GM23248 (cell line): ENCODE data around the gene PITPNM3. TPM values are rescaled to one million over a fixed set of nuclear protein-coding genes. Genes with fewer than 3 reads are reported as not detected.

Source experiments
- DNase-seq: peaks from one replicate; pipeline ENCODE4 v3.0.0-alpha.2; 2015
- H2AFZ ChIP-seq: fragments of 200-600 bp; sonication (generic); 2 replicates; pipeline ENCODE4 v1.6.1; 2016; ENCODE audit warnings: antibody characterized with exemption
- H3F3A ChIP-seq: fragments of 200-600 bp; sonication (generic); 2 replicates; pipeline ENCODE4 v1.6.1; 2016; ENCODE audit warnings: mild to moderate bottlenecking, antibody characterized with exemption, mixed run types; ENCODE audit not compliant: insufficient read depth
- H3K27ac ChIP-seq: fragments of 200-600 bp; sonication (generic); 2 replicates; pipeline ENCODE4 v1.5.1; 2016; ENCODE audit warnings: mild to moderate bottlenecking
- H3K27me3 ChIP-seq: fragments of 200-600 bp; sonication (generic); replicated peaks from 2 replicates; pipeline ENCODE4 v1.6.1; 2016; ENCODE audit warnings: mild to moderate bottlenecking; ENCODE audit not compliant: insufficient read depth
- H3K36me3 ChIP-seq: fragments of 200-600 bp; sonication (generic); 2 replicates; pipeline ENCODE4 v1.6.1; 2016; ENCODE audit warnings: low read depth, mild to moderate bottlenecking
- H3K4me1 ChIP-seq: fragments of 200-600 bp; sonication (generic); 2 replicates; pipeline ENCODE4 v1.6.1; 2016; ENCODE audit warnings: mild to moderate bottlenecking; ENCODE audit not compliant: insufficient read depth
- H3K4me2 ChIP-seq: fragments of 200-600 bp; sonication (generic); one replicate; pipeline ENCODE4 v1.6.1; 2016; ENCODE audit warnings: mild to moderate bottlenecking; ENCODE audit not compliant: unreplicated experiment
- H3K4me3 ChIP-seq: fragments of 200-600 bp; sonication (generic); 2 replicates; pipeline ENCODE4 v1.5.1; 2016; ENCODE audit warnings: mild to moderate bottlenecking
- H3K79me2 ChIP-seq: fragments of 200-600 bp; sonication (generic); 2 replicates; pipeline ENCODE4 v1.6.1; 2016; ENCODE audit warnings: mild to moderate bottlenecking; ENCODE audit not compliant: insufficient read depth
- H3K9ac ChIP-seq: fragments of 200-600 bp; sonication (generic); 2 replicates; pipeline ENCODE4 v1.6.1; 2016; ENCODE audit warnings: mild to moderate bottlenecking
- H3K9me2 ChIP-seq: fragments of 200-600 bp; sonication (generic); 2 replicates; pipeline ENCODE4 v1.6.1; 2016; ENCODE audit warnings: mixed run types, mild to moderate bottlenecking, moderate library complexity; ENCODE audit not compliant: insufficient read depth
- H3K9me3 ChIP-seq: fragments of 200-600 bp; sonication (generic); one replicate; pipeline ENCODE4 v1.6.1; 2017; ENCODE audit warnings: low read depth
- H4K20me1 ChIP-seq: fragments of 200-600 bp; sonication (generic); 2 replicates; pipeline ENCODE4 v1.6.0; 2016; ENCODE audit not compliant: insufficient read depth
- EZH2 ChIP-seq: fragments of 200-600 bp; sonication (generic); IDR thresholded peaks from 2 replicates; pipeline ENCODE4 v1.6.1; 2018; ENCODE audit warnings: antibody characterized with exemption, mild to moderate bottlenecking; ENCODE audit not compliant: insufficient read depth, poor library complexity, severe bottlenecking
- EZH2phosphoT487 ChIP-seq: fragments of 200-600 bp; sonication (generic); IDR thresholded peaks from 2 replicates; pipeline ENCODE4 v1.6.1; 2018; ENCODE audit warnings: antibody characterized with exemption, moderate library complexity, mild to moderate bottlenecking, low read depth; ENCODE audit not compliant: insufficient read depth
- WGBS, 2 experiments: methylation state at CpG; one replicate each; pipeline ENCODE4 v1.1.6; 2015 to 2017; ENCODE audit warnings: low lambda C conversion rate in 2 of 2, low coverage in 1 of 2; ENCODE audit errors: missing lambda C conversion rate in 2 of 2; 5-methylcytosine and 5-hydroxymethylcytosine counted together
- in situ Hi-C: fragments of 300-500 bp; cut with MboI; formaldehyde crosslinking; loops from 2 replicates; pipeline ENCODE4 v1.15.0; 2020
- polyA plus RNA-seq: library from polyadenylated mRNA; unstranded; fragments of >200 nt; fragmentation: Nextera tagmentation; extraction: Ambion mirVana; gene quantifications from 2 replicates; pipeline ENCODE4 v1.2.1, GENCODE V29; 2016
- total RNA-seq: library from RNA; depleted of rRNA; stranded (reverse); fragments of >200 nt; shearing (Covaris generic); gene quantifications from 2 replicates; pipeline ENCODE4 v1.2.3, GENCODE V29; 2014

PITPNM3 gene
- total and polyA plus RNA-seq, 2 experiments from 2014 or later, result 6.5 to 12.8 TPM

GRCh38 chr17:6536566-6537065, 19.7 kb downstream of the PITPNM3 start:
- Histone ChIP-seq H3K27ac (no peak overlapping the region), H3K27me3 (no peaks in the 10 kb centered on the region), H3K9me2 (no peaks in the 10 kb centered on the region), H4K20me1 (no peaks in the 10 kb centered on the region), H3K9ac (no peak overlapping the region), H3F3A (no peaks in the 10 kb centered on the region), H3K79me2 (no peaks in the 10 kb centered on the region), H3K9me3 (no peaks in the 10 kb centered on the region), H3K4me3 (no peak overlapping the region), H3K4me1 (no peaks in the 10 kb centered on the region), H3K36me3 (peaks cover 4% of the 10 kb centered on the region; the same call in 1 of the 2 replicates), H2AFZ (no peak overlapping the region), H3K4me2 (no peak overlapping the region)
- in situ Hi-C loops, result no loop called here
- TF ChIP-seq EZH2 (no peak), EZH2phosphoT487 (no peak)
- DNase-seq, result no peak
- WGBS, 2 experiments, result 90% methylated on average over 10 of the region's 10 CpGs

- TF ChIP-seq EZH2 (no peak), EZH2phosphoT487 (no peak)
- H3K4me1 ChIP-seq, result no peaks in the 10 kb centered on the region
- no peaks in the 10 kb centered on the region for H3K27me3 ChIP-seq
- H3K27ac ChIP-seq, result no peak overlapping the region
- H4K20me1 ChIP-seq, result no peaks in the 10 kb centered on the region
- in situ Hi-C loops, result no loop called here
- no peak overlapping the region for H2AFZ ChIP-seq
- no peaks in the 10 kb centered on the region for H3K9me2 ChIP-seq
- no peaks in the 10 kb centered on the region for H3F3A ChIP-seq
- no peak for DNase-seq
- H3K9ac ChIP-seq, result no peak overlapping the region
- H3K4me2 ChIP-seq, result no peak overlapping the region
- no peak overlapping the region for H3K4me3 ChIP-seq
- WGBS, 2 experiments, result 80 to 88% methylated on average over 10 of the region's 10 CpGs
- no peaks in the 10 kb centered on the region for H3K79me2 ChIP-seq
- H3K9me3 ChIP-seq, result no peaks in the 10 kb centered on the region
- H3K36me3 ChIP-seq, result peaks cover 4% of the 10 kb centered on the region; the same call in 1 of the 2 replicates
Measured at GRCh38 chr17:6536053-6536452, 20.3 kb downstream of the PITPNM3 start.

- H3K27ac ChIP-seq, result no peak overlapping the region
- H3K9ac ChIP-seq, result no peak overlapping the region
- no peaks in the 10 kb centered on the region for H3K9me2 ChIP-seq
- no peaks in the 10 kb centered on the region for H3K79me2 ChIP-seq
- DNase-seq, result no peak
- peaks cover 4% of the 10 kb centered on the region; the same call in 1 of the 2 replicates for H3K36me3 ChIP-seq
- TF ChIP-seq EZH2phosphoT487 (no peak), EZH2 (no peak)
- no peaks in the 10 kb centered on the region for H4K20me1 ChIP-seq
- 87 to 89% methylated on average over 3 of the region's 3 CpGs for WGBS, 2 experiments
- no peaks in the 10 kb centered on the region for H3K9me3 ChIP-seq
- no peak overlapping the region for H2AFZ ChIP-seq
- no peaks in the 10 kb centered on the region for H3K27me3 ChIP-seq
- no peak overlapping the region for H3K4me2 ChIP-seq
- H3K4me3 ChIP-seq, result no peak overlapping the region
- in situ Hi-C loops, result no loop called here
- H3F3A ChIP-seq, result no peaks in the 10 kb centered on the region
- no peaks in the 10 kb centered on the region for H3K4me1 ChIP-seq
Measured at GRCh38 chr17:6534846-6535514, 21.4 kb downstream of the PITPNM3 start.

- H3K9ac ChIP-seq, result no peak overlapping the region
- no peaks in the 10 kb centered on the region for H3K79me2 ChIP-seq
- H3F3A ChIP-seq, result no peaks in the 10 kb centered on the region
- H4K20me1 ChIP-seq, result no peaks in the 10 kb centered on the region
- H3K9me2 ChIP-seq, result no peaks in the 10 kb centered on the region
- H3K4me2 ChIP-seq, result no peak overlapping the region
- H2AFZ ChIP-seq, result no peak overlapping the region
- WGBS, 2 experiments, result 83% methylated on average over 5 of the region's 5 CpGs
- no peaks in the 10 kb centered on the region for H3K4me1 ChIP-seq
- in situ Hi-C loops, result no loop called here
- no peak for TF ChIP-seq EZH2phosphoT487
- TF ChIP-seq EZH2, result no peak
- no peaks in the 10 kb centered on the region for H3K27me3 ChIP-seq
- no peak for DNase-seq
- no peak overlapping the region for H3K4me3 ChIP-seq
- H3K36me3 ChIP-seq, result no peaks in the 10 kb centered on the region
- no peak overlapping the region for H3K27ac ChIP-seq
- H3K9me3 ChIP-seq, result no peaks in the 10 kb centered on the region
Measured at GRCh38 chr17:6532441-6532885, 23.9 kb downstream of the PITPNM3 start.
